ENCODE data around the gene BPIFB2.
"Not testable (repeated sequence)": the region's sequence is repeated elsewhere in the genome, so short reads cannot be mapped to it uniquely, and the experiment has no call there.

BPIFB2 gene

DNA sequence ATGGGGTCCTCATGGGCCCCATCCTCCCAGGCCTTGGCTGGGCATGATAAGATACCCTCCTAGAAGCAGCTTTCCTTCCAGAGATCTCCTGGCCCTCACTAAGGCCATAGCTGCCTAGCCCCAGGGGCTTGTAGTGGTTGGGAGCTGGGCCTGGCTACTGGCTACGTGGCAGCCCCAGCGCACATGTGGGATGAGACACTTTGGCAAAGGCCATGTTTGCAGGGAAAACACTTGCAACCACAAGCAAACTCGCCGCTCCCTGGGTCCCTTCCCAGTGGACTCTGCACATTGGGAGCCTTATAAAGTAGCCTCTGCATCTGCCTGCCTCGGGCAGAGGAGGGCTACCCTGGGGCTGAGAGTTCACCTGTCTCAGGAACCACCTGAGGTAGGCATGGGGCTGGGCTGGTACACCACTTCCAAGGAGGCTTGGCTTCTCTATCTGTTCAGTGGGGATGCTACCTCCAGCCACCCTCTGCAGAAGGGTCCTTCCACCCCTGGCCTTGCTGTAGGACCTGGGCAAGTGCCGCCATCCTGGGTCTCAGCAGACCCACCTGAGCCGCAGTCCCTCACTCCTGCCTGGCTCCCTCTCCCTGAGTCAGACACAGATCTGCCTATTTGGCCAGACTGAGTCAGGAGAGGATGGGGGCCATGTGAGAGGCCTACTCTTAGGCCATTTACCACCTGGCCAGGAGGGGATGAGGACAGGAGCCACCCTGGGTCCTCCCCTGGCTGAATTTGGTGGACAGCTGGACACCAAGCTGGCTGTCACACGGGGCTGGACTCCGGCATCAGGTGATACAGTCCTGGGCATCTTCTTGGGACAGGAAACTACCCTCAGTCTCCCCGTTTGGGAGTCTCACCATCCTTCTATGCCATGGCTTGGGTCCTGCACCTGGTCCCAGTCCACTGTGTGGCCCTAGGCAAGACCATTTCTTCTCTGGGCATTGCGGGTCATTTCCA lies at the start of gene BPIFB2:
TSS of gene BPIFB2 (plus strand) at position 329 of the 960 bp plus-strand sequence. CDS start 871 bp downstream, outside the sequence.
- DNase-seq, result peak; percentile 43

GRCh38 chr20:32958574-32958973 lies 48.9 kb upstream of the BPIFB2 start:
- DNase-seq, result no peak

- no peak for DNase-seq
Measured at GRCh38 chr20:32959351-32960221, 47.9 kb upstream of the BPIFB2 start.

DNA sequence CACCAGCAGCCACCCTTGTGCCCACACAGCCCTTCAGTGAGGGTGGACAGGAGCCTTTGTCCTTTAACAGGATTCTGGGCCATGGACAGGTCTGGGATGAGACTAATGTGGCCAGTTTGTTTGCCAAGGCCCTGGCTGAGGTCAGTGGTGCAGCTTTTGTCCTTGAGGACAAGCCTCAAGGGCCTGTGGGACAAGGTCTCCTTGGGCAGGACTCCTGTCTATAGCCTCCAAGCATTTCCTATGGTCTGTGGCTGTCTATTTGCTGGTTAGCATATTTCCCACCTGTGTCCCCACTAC lies 47.3 kb upstream of the BPIFB2 start:
- no peak for DNase-seq

- no peak for DNase-seq
Measured at GRCh38 chr20:32960849-32961731, 46.4 kb upstream of the BPIFB2 start.

DNA sequence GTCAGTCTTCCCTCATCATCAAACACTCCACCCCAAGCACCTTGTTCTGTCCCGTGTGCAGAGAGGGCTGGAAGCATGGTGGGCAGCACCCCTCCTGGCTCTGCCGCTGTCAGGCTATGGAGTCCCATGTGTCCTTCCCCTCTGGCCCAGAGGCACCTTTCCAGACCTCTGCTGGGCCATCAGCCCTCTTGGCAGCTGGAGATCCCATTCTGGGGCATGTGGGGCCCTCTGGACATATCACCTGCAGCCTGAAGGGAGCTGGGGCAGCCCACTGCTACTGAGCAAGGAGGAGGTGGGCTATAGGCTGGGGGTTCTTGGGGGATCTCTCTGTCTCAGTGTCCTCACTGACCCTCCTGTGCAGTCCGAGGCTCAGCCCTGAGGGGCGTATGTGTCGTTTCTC lies 45.5 kb upstream of the BPIFB2 start:
- no peak for DNase-seq

DNA sequence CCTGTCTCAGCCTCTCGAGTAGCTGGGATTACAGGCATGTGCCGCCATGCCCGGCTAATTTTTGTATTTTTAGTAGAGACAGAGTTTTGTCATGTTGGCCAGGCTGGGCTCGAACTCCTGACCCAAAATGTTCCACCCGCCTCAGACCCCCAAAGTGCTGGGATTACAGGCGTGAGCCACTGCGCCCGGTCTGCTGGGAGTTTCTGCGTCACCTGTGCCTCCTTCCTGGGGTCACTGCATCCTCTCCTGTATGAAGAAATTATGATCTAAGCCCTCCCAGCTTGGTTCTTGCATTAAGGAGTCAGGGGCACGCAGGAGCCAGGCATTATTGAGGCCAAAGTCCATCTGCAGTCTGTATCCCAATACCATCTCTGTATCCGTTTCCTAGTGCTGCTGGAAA lies 44.9 kb upstream of the BPIFB2 start:
- not testable (repeated sequence) for DNase-seq

DNA sequence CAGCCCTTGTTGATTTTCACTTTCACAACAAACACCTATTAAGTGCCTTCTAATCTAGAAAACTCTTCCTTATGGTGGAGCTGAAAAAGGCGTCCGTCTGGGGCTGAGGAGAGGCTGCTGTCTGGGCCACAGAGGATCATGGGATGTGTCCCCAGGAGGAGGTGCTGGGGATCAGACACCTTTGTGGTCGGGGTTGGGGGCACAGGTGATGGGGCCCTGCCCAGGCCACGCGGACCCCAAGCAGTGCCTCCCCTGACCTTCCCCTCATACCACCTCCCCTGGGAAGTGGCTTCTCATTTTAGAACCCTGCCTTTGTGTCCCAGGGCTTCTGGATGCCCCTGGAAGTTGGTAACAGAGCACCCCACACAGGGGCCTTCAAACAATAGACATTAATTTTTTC lies 44.3 kb upstream of the BPIFB2 start:
- no peak for DNase-seq

DNA sequence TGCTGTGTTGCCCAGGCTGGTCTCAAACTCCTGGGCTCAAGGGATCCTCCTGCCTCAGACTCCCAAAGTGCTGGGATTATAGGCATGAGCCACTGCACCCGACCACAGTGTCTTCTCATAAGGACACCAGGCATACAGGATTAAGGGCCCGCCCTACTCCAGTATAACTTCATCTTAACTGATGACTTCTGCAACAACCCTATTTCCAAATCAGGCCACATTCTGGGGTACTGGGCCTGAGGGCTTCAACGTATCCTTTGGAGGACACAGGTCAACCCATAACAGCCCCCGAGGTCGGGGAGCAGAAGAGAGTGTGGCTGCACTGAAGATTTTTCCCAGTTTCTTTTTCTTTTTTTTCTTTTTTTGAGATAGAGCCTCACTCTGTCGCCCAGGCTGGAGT lies 42.9 kb upstream of the BPIFB2 start:
- no peak for DNase-seq

GRCh38 chr20:32965115-32965514 lies 42.4 kb upstream of the BPIFB2 start:
- no peak for DNase-seq

DNA sequence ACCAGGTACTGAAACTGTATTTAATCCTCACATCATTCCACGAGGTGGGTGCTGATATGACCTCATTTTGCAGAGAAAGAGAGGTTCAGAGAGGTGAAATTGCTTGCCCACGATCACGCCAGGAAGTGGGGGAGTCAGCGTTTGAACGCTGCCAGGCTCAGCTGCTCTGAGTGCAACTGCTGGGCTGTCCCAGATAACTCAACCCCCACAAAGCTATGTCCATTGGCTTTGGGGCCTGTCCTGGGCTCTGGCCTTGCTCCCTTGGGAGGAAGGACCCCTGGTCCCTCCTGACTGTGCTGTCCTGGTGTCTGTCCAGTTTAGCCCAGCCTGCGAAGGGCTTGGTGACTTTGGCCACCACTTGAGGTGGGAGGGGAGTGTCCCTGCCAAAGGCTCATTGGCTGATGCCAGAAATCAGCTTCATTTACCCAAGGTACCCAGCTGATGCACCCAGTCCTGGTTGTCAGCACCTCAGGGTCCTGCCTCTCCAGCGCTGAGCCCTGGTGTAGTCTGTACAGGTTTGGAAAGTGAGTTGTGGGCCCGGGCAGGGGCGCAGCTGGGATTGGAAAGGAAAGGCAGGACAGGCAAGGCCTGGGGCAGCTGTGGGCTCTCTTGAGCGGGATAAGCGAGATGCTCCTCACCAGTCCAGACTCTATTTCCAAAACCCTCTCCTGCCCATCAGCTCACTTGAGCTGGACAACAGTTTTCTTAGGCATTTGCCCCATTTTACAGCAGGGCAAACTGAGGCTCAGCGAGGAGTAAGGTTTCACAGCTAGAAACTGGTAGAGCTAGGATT lies 41.7 kb upstream of the BPIFB2 start:
- no peak for DNase-seq

DNA sequence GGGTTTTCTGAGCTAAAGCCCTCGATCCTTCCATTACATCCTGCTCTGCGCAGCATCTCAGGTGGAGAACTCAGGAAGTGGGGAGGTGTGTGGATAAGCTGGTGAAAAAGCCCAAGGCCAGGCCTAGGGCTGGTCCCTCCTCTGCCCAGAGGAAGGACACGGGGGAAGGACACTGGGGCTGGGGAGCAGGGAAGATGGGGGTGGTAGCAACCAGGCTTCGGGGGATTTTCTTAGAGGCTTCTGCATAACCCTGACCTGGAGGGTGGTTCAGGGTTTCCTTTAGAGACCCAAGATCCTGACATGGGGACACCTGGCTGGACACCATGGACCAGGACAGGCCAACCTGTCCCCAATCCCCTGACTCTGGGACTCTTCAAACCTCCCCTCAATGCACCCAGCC lies 41.1 kb upstream of the BPIFB2 start:
- DNase-seq, result no peak

DNA sequence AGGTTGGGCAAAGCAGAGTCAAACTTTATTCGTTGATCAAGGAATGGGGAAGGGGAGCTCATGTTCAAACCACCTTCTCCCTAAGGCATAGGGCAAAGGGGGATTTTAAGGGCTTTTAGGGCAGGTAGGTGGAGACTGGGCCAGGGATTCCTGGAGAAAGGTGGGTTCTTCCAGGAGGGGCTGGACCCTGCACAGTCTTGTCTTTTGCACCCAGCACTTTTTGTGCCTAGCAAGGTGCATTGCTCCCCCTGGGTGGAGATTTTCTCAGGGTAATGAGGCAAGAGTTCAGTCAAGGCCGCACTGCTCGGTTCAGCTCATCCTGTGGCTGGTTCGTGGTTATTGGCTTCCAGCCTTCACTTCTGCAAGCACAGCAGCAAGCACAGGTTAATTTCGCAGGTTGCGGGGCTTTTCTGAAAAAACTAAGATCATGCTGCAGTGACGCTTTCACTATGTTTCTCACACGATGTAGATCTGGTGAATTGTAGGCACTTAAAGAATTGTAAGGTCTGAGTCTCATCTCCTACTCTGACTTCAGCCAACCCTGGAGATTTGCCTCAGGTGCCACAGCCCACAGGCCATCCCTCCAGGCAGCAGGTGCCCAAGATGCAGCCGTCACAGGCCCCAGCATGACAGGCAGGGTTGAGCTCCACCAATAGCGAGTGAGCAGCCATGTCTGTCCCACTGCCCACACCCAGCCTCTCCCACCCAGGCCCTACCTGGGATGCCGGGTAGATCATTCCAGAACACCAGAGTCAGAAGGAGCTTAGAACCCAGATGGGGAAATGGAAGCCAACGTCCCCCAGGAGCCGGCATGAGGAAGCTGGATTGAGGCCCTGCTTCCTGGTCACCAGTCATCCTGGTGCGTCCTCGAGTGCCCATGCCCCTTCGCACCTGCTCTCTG lies 40.4 kb upstream of the BPIFB2 start:
- no peak for DNase-seq

GRCh38 chr20:32967961-32968457 lies 39.5 kb upstream of the BPIFB2 start:
- DNase-seq, result no peak

GRCh38 chr20:32968478-32969241 lies 38.8 kb upstream of the BPIFB2 start:
- DNase-seq, result no peak

GRCh38 chr20:32969356-32970114 lies 38.0 kb upstream of the BPIFB2 start:
- no peak for DNase-seq

GRCh38 chr20:32970115-32970972 lies 37.2 kb upstream of the BPIFB2 start:
- no peak for DNase-seq

- DNase-seq, result no peak
Measured at GRCh38 chr20:32970973-32971300, 36.6 kb upstream of the BPIFB2 start.

Data from NCI-H2029 (cell line).